ENCODE measurements around the gene ADGRF1.

- TF ChIP-seq POLR2A (IDR thresholded peaks at IDR 0.05) (no peak), CTCF (IDR thresholded peaks at IDR 0.05) (no peak)
These were observed 19.9 kb downstream of the ADGRF1 start for GRCh38 chr6:47022191-47022590.
